ENCODE data around the gene LOC101059915.
"Not testable (repeated sequence)": the region's sequence is repeated elsewhere in the genome, so short reads cannot be mapped to it uniquely, and the experiment has no call there.

Gene LOC101059915

GRCh38 chrX:71675636-71676035 lies 8.3 kb downstream of the LOC101059915 start:
- not testable (repeated sequence) for DNase-seq (ENCODE audit: low spot score)

GRCh38 chrX:71676068-71676795 lies 8.9 kb downstream of the LOC101059915 start:
- not testable (repeated sequence) for DNase-seq (ENCODE audit: low spot score)

GRCh38 chrX:71677195-71677594 lies 9.8 kb downstream of the LOC101059915 start:
- not testable (repeated sequence) for DNase-seq (ENCODE audit: low spot score)

GRCh38 chrX:71679575-71680207 lies 12.3 kb downstream of the LOC101059915 start:
- no peak for DNase-seq (ENCODE audit: low spot score)

GRCh38 chrX:71696641-71697465 lies 29.5 kb downstream of the LOC101059915 start:
- not testable (repeated sequence) for DNase-seq (ENCODE audit: low spot score)

GRCh38 chrX:71697466-71698298 lies 30.3 kb downstream of the LOC101059915 start:
- DNase-seq (ENCODE audit: low spot score) = not testable (repeated sequence)

- DNase-seq (ENCODE audit: low spot score) = not testable (repeated sequence)
Observed at GRCh38 chrX:71698299-71699022, 31.1 kb downstream of the LOC101059915 start.

GRCh38 chrX:71699023-71699344 lies 31.6 kb downstream of the LOC101059915 start:
- DNase-seq (ENCODE audit: low spot score) = not testable (repeated sequence)

GRCh38 chrX:71702853-71703252 lies 35.5 kb downstream of the LOC101059915 start:
- DNase-seq (ENCODE audit: low spot score) = not testable (repeated sequence)

GRCh38 chrX:71714064-71714463 lies 46.7 kb downstream of the LOC101059915 start:
- DNase-seq (ENCODE audit: low spot score) = not testable (repeated sequence)

GRCh38 chrX:71715551-71715950 lies 48.2 kb downstream of the LOC101059915 start:
- not testable (repeated sequence) for DNase-seq (ENCODE audit: low spot score)

- DNase-seq (ENCODE audit: low spot score) = not testable (repeated sequence)
Observed at GRCh38 chrX:71716323-71716722, 49.0 kb downstream of the LOC101059915 start.

GRCh38 chrX:71718185-71718584 lies 50.8 kb downstream of the LOC101059915 start, which contains the start of gene CXorf49:
Gene CXorf49 (minus strand): TSS chrX:71718285. CDS start chrX:71718151, 134 bp downstream.
- DNase-seq (ENCODE audit: low spot score) = not testable (repeated sequence)

- DNase-seq (ENCODE audit: low spot score) = not testable (repeated sequence)
Observed at GRCh38 chrX:71719195-71719594, 51.8 kb downstream of the LOC101059915 start.

GRCh38 chrX:71720289-71720886 lies 53.0 kb downstream of the LOC101059915 start:
- DNase-seq (ENCODE audit: low spot score) = not testable (repeated sequence)
